H1 (cell line): ENCODE measurements around the gene PTBP1. TPM values are rescaled to one million over a fixed set of nuclear protein-coding genes. Genes with fewer than 3 reads are reported as not detected.

Experiments used
- BCL11A ChIP-seq, 2 experiments: IDR thresholded peaks; one replicate each; pipeline ENCODE4 v1.6.1; 2011; ENCODE audit warnings: low read depth in 2 of 2, low read length in 2 of 2, mild to moderate bottlenecking in 2 of 2
- NANOG ChIP-seq: IDR thresholded peaks from 2 replicates; pipeline ENCODE4 v1.6.1; 2011; ENCODE audit warnings: low read length, low read depth, mild to moderate bottlenecking, inconsistent platforms; ENCODE audit not compliant: insufficient read depth, poor library complexity, severe bottlenecking
- SP2 ChIP-seq: IDR thresholded peaks from 2 replicates; pipeline ENCODE4 v1.6.1; 2012; ENCODE audit warnings: mild to moderate bottlenecking, low read length, inconsistent platforms
- polyA plus RNA-seq, 7 experiments: library from polyadenylated mRNA; depleted of rRNA in 3 of 7; stranded (reverse) in 5 of 7; unstranded in 2 of 7; fragments of >200 nt in 5 of 7; fragments of 200-250 nt in 2 of 7; gene quantifications; 1 replicate in 5 of 7; 2 replicates in 1 of 7; 4 replicates in 1 of 7; pipeline versions ENCODE4 v1.2.1 to v1.2.3, GENCODE V29; 2011 to 2013; ENCODE audit warnings: missing spikeins in 2 of 7, mixed read lengths in 2 of 7
- total RNA-seq: library from RNA; stranded (reverse); fragmentation: NEBNext Ultra II Directional; extraction: Animal tissue kit (Norgen Biotek cat#: 25700); gene quantifications from 2 replicates; pipeline ENCODE4 v1.2.1, GENCODE V29; 2021

Gene PTBP1
- total and polyA plus RNA-seq, 2 of the 8 experiments (the other 6 are each of a cell fraction or from before 2014, with no cell fraction given), result 528 to 888 TPM

DNA sequence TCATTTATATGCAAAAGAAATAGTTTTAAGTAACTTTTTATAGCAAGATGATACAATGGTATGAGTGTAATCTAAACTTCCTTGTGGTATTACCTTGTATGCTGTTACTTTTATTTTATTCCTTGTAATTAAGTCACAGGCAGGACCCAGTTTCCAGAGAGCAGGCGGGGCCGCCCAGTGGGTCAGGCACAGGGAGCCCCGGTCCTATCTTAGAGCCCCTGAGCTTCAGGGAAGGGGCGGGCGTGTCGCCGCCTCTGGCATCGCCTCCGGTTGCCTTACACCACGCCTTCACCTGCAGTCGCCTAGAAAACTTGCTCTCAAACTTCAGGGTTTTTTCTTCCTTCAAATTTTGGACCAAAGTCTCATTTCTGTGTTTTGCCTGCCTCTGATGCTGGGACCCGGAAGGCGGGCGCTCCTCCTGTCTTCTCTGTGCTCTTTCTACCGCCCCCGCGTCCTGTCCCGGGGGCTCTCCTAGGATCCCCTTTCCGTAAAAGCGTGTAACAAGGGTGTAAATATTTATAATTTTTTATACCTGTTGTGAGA lies 14.3 kb downstream of the PTBP1 start (continued):
- no peak for TF ChIP-seq NANOG
- TF ChIP-seq BCL11A (IDR thresholded peaks at IDR 0.05; ENCODE audit: low read depth in 2 of 2, low read length in 2 of 2), result no peak
- no peak for TF ChIP-seq SP2
